Fibroblast of upper back skin (primary cell): Measurements from ENCODE around the gene MTMR1.

ENCODE experiments used
- DNase-seq: peaks from one replicate; pipeline ENCODE4 v3.0.0-alpha.2; 2013

The MTMR1 gene

DNA sequence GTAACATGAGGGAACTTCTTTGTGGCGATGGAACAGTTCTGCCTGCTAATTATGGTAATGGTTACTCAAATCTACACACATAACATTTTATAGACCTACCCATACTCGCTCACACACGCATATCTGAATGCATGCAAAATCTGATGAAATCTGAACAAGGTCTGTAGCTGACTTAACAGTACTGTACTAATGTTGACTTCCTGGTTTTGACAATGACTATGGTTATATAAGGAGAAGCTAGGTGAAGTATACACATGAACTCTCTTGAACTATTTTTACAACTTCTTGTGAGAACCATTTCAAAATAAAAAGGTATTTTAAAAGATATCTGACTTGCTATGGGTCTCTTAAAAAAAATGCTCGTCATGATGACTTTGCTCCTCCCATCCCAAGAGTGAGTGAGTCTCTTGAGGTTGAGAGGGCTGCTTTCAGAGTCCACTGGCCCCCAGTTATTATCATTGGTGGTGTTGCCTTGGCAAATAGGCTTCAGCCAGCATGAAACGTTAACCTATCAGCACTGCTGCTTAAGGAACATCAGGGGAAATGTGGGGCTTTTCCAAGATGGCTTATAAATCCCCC, 99.8 kb downstream of the MTMR1 start:
- no peak for DNase-seq

- no peak for DNase-seq
Observed at GRCh38 chrX:150805736-150806135, 112.5 kb downstream of the MTMR1 start.

DNA sequence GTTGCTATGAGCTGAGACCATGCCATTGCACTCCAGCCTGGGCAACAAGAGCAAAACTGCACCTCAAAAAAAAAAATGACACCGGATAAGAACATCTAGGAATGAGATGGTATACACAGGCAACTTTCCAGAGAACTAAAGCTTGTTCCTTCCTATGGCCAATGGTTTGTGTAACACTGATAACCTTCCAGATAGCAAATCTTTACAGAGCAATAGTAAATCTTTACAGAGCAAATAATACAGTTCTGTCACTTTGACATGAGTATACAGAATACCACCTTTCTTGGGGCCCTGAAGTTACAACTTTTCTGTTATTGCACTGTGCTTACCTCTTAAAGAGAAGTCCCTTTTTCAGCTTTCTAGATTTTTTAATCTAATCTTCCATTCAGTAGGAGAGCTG, 113.6 kb downstream of the MTMR1 start:
- DNase-seq: no peak

DNA sequence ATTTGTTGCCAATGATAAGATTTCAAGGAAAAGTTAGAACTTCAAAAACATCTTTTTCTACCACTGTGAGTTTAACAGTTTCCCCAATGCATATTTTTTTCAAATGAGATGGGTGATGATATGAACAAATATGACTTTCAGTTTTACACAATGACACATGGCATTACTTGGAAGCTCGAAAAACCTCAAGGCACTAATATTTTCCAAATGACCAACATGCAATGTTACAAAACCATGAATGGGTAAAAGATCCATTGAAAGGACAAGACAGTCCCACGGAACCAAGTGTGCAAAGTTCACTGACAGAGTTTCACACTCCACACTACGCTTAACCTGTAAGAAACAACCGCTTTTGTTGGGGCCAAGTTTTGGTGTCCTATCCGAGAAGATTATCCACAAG, 120.7 kb downstream of the MTMR1 start:
- DNase-seq: no peak
